Measurements from ENCODE around the gene HNRNPDL.
"Not testable (repeated sequence)": the region's sequence is repeated elsewhere in the genome, so short reads cannot be mapped to it uniquely, and the experiment has no call there.

Gene HNRNPDL

DNA sequence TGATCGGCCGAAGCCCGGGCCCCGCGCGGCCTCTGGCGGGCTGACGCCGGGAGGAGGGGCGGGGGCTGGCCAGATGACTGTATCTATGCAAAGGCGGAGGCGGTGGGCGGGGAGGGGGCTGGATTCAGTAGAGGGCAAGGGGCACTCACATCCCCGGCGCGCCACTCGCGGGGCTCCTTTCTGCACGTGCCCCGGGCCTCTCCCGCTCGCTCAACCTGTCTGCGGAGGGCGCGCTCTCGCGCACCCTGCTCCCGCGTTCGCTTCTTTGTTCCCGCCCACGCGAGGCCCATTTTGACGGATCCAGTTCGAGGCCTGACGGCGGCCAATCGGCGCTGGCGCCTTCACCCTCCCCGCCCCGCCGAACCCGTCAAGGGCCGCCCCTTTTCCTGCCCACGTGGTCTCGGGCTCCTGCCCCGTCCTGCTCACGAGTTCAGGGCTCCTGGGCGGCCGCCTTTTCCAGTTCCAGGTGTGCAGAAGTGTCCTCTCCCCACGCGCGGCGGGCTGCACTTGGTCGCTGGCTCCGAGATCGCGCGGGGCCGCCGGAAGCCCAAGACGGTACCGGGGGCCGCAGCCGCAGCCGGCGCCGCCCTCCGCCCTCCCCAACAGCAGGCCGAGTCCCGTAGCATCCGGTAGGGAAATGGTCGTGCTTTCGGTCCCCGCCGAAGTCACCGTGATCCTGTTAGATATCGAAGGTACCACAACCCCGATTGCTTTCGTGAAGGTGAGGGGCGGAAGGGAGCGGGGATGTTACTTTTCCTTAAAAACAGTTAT is at the start of gene HNRNPDL, which contains the start of gene ENOPH1:
HNRNPDL (minus strand) TSS at position 270 of the 771 bp plus-strand sequence. CDS start 772 bp downstream, outside the sequence.
ENOPH1 (plus strand) TSS at position 398 of the 771 bp plus-strand sequence; CDS start at position 638, 240 bp downstream.
- DNase-seq (ENCODE audit: low read depth), result peak; percentile 96

DNA sequence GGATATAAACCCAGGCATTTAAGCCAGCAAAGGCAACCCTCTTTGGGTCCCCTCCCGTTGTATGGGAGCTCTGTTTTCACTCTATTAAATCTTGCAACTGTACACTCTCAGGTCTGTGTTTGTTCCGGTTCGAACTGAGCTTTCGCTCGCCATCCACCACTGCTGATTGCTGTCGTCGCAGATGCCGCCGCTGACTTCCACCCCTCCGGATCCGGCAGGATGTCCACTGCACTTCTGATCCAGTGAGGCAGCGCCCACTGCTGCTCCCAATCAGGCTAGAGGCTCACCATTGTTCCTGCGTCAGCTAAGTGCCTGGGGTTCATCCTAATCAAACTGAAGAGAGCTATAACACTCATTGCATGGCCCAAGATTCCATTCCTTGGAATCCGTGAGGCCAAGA is 49.3 kb upstream of the HNRNPDL start:
- no peak for DNase-seq (ENCODE audit: low read depth)

DNA sequence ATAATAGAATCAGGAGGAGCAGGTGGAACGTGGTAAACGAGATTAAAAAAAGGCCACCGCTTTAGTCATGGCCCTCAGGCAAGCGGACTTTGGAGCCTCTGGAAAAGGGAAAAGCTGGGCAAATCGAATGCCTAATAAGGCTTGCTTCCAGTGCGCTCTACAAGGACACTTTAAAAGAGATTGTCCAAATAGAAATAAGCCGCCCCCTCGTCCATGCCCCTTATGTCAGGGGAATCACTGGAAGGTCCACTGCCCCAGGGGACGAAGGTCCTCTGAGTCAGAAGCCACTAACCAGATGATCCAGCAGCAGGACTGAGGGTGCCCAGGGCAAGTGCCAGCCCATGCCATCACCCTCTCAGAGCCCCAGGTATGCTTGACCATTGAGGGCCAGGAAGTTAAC is 47.2 kb upstream of the HNRNPDL start:
- not testable (repeated sequence) for DNase-seq (ENCODE audit: low read depth)

DNA sequence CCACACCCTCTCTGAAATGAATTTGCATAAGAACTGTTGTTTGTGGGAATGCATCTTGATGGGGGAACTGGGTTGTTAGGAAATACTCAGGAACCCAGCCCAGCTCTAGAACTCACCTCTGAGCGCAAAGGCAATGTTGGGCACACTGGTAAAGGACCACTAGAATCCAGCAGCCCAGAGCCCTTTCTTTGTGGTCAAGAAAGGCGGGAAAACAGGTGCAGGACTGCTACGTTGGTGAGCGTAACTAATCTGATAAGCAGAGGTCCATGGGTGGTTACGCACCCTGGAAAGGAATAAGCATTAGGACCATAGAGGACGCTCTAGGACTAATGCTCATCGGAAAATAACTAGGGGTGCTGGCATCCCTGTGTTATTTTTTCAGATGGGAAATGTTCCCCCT is 45.7 kb upstream of the HNRNPDL start:
- not testable (repeated sequence) for DNase-seq (ENCODE audit: low read depth)

DNA sequence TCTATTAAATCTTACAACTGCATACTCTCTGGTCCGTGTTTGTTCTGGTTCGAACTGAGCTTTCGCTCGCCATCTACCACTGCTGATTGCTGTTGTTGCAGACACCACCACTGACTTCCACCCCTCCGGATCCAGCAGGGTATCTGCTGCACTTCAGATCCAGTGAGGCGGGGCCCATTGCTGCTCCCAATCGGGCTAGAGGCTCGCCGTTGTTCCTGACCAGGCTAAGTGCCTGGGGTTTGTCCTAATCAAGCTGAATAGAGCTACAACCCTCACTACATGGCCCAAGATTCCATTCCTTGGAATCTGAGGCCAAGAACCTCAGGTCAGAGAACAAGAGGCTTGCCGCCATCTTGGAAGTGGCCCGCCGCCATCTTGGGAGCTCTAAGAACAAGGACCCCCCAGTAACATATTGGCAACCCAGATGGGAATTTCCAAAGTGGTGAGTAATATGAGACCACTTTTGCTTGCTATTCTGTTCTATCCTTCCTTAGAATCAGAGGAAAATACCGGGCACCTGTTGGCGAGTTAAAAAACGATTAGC is 43.4 kb upstream of the HNRNPDL start:
- no peak for DNase-seq (ENCODE audit: low read depth)

DNA sequence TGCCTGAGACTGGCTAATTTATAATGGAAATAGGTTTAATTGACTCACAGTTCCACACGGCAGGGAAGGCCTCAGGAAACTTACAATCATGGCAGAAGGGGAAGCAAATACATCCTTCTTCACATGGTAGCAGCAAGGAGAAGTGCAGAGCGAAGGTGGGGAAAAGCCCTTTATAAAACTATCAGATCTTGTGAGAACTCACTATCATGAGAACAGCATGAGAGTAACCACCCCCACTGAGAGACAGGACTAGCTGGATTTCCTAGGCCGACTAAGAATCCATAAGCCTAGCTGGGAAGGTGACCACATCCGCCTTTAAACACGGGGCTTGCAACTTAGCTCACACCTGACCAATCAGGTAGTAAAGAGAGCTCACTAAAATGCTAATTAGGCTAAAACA is 42.8 kb upstream of the HNRNPDL start:
- DNase-seq (ENCODE audit: low read depth), result not testable (repeated sequence)

DNA sequence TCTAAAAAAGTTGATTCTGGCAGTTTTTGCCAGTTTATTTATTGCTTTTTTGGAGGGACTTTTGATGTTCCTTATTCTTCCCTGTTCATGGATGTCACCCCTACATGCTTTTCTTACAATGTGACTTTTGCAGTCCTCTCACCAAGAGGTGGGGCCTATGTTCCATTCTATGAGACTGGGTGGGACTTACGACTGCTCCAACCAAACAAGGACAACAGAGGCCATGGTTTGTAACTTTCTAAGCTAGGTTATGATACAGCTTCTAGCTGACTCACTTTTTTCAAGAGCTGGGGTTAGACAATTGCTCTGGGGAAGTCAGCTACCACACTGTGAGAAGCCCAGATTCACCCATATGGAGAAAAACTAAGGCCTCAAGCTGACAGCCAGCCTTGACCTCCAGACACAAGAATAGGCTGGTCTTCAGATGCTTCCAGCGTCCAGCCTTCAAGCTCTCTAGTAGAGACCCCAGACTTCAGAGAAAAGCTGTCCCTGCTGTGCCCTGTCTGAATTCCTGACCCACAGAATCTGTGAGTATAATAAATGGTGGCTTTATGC is 39.6 kb upstream of the HNRNPDL start:
- no peak for DNase-seq (ENCODE audit: low read depth)

DNA sequence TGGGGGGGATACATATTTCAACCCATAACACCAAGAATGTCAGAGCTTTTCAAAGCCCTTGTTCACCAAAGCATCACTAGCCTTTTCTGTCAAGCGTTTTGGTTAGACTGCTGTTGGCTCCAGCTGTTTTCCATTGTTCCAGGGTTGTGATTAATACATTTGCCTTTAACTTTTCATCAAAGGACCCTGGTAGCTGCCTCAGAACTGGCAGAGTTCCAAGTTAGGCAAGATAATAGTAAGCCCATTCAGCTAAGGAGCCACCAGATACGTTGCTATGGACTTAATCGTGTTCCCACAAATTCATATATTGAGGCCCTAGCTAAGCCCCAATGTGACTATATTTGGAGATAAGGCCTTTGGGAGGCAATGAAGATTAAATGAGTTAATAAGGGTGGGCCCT is 37.2 kb upstream of the HNRNPDL start:
- no peak for DNase-seq (ENCODE audit: low read depth)

DNA sequence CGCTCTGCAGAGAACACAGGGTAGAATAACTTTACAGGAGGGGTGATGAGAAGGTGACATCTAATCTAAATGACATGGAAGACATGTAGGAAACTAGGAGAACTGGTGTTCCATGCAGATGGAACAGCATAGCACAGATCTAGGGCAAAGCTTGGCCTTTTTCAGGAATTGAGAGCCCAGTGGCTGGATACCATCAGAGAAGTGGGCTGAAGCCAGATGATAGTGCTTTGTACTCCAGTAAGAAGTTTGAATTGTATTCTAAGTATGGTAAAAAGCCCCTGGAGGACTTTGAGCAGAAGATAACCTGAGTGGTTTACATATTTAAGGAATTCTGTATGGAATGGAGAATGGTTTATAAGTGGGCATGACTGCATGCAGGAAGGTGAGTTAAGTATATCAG is 33.0 kb upstream of the HNRNPDL start:
- DNase-seq (ENCODE audit: low read depth), result no peak

DNA sequence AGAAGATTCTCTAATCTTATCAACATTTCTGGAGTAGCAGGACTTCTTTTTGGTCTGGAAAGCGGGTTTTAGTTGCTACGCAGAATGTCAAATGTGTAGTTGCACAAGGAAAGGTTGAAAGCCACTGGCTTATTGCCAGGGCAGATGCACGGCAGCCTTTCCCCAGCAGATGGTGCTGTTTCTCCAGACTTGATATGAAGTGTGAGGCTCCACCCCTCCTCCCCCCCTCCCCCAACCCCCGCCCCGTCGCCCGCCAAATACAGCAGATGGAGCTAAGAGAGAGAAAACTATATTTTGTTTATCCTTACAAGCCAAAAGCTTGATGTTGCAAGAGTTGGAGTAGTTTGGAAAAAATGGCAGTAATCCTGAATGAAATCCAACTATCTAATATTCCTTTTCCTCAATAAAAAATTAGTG is 32.2 kb upstream of the HNRNPDL start:
- peak; percentile 75 for DNase-seq (ENCODE audit: low read depth)

DNA sequence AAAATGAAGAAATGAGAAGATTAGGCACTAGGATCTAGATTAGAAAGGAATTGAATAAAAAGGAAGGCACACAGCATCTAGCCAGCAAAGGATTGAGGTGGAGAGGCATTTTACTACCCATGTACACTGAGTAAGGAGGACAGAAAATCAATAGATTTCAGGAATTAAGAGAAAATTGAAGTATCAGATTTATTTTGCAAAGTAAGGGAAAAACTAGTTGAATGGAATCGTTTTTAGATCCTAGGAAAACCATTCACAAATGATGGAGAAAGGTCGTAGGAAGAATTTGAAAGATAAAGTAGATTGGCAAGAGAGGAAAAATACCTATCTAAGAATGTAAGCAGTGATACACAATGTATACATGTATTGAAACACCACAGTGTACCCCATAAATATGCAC is 31.4 kb upstream of the HNRNPDL start:
- DNase-seq (ENCODE audit: low read depth), result no peak

DNA sequence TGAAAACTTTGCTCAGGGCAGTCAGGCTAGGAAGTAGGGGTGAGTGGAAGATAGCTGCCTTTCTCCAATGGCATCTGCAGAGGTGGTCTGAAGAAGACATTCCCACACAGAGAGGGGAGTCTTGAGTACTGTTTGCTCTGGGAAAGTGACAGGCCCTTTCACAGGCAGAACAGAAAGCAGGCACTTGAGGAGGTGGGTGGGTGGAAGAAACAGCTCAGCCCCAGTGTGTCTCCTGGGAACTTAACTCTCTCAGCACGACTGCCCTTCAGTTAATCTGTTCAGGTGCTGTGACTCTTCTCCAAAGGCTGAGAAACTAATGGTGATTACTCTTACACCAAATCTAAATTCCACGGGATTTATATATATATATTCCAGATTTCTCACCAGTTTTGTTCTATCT is 28.5 kb upstream of the HNRNPDL start:
- no peak for DNase-seq (ENCODE audit: low read depth)

DNA sequence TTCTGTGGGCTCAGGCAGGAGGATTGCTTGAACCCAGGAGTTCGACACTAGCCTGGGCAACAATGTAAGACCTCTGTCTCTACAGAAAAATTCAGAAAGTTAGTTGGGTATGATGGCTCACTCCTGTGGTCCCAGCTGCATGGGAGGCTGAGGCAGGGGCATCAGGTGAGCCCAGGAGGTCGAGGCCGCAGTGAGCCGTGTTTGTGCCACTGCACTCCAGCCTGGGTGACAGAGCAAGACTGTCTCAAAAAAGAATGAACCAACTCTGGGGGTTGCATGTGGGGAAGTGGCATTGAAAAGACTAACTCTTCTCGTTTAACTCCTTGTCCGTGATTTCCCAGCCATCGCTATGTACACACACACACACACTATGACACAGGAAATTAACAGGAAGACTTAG is 27.0 kb upstream of the HNRNPDL start:
- no peak for DNase-seq (ENCODE audit: low read depth)

DNA sequence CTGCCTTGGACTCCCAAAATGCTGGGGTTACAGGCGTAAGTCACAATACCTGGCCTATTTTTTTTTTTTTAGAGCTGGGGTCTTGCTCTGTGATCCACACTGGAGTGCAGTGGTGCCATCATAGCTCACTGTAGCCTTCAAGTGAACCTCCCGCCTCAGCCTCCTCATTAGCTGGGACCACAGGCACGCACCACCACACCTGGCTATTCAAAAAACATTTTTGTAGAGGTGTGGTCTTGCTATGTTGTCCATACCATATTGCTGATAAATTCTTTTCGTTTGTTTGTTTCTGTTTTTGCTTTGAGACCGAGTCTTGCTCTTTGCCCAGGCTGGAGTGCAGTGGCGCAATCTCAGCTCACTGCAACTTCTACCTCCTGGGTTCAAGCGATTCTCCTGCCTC is 21.8 kb upstream of the HNRNPDL start:
- DNase-seq (ENCODE audit: low read depth), result no peak

DNA sequence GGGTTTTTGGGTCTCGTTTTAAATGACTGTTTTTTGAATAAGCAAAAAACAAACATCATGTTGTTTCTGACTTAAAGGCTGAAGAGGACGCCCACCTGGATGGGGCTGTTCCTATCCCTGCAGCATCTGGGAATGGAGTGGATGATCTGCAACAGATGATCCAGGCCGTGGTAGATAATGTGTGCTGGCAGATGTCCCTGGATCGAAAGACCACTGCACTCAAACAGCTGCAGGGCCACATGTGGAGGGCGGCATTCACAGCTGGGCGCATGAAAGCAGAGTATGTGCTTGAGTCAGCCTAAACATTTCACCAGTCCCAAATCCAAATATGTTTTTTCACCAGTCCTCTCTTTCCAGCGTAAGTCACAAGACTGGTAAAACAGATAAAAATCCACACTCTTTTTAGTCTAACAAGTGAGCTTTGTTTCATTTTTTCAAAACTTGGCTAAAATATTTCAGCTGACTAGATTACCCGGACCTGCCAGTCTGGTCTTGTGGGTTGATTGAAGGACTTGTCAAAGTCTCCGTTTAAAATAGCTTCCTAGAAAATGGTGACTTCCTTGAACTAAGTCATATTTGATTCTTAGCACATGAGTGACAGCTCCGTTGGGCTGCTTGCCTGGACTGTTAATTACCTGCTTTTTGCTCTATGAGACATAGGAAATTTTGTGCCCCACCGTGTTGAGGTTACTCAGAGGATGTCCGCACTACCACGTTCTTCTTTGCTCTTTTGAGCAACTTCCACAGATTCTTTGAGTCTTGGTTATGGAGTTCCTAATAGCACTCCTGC is 20.9 kb upstream of the HNRNPDL start:
- no peak for DNase-seq (ENCODE audit: low read depth)

DNA sequence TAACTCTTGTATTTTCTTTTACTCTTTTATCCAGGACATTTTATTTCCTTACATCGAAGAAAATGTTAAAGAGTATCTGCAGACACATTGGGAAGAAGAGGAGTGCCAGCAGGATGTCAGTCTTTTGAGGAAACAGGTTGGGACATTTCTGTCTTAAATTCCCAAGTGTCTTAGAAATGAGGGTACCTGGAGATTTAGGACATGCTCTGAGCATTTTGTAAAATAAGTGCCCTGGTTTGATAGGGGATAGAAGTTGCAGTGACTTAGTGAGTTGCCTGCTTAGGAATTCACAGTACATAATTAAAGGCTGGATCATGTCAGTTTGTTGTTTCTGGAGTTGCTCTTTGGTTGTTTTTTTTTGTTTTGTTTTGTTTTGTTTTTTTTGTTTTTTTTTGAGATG is 17.6 kb upstream of the HNRNPDL start:
- DNase-seq (ENCODE audit: low read depth), result no peak

DNA sequence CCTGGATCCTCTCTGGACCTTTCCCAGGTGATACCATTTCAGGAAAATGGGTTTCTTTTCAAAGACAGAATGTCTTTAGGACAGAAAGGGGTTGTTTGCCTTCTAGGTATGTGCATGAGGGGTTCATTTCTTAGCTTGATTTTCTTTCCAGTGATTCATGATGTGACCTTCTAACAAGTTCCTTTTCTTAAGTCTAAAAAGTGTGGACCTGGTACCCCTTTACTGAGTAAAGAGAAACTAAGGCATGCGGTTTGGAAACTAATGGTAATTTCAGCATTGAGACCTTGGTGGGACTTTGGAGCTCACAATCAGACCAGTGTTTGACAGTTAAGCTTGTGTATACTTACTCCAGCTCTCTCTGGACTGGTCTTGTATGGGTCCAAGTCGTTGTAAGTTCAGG is 8.8 kb upstream of the HNRNPDL start:
- no peak for DNase-seq (ENCODE audit: low read depth)

DNA sequence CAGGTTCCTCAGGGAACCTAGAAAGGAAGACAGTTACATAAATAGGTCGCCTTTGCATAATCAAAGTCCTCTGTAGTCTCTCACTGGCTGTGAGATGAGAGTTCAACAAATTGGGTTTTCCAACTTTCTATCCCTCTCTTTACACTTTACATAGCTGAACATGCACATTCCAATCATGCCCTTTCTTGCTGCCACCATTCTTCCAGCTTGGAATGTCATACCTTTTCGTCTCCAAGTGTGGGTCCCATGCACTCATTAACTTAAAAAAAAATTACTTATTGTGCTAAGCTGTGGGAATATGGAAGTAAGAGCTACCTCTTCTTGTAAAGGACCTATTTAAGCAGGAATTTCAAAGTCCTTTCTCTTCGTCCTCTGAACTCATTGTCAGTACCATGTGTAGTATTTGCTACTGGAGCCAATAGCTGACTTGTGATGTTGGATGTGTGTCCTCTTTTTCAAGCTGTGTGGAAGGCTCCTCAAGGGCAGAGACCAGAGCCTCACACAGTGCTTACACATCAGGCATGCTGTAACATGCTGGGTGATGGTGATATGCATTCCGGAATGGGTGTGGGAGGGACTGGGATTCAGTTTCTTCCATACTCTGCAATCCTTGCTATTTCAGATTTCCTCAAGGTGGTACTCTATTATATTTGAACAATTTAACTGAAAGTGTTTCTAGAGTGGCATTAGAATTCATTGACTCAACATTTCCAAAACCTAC is 7.2 kb upstream of the HNRNPDL start:
- DNase-seq (ENCODE audit: low read depth), result no peak

DNA sequence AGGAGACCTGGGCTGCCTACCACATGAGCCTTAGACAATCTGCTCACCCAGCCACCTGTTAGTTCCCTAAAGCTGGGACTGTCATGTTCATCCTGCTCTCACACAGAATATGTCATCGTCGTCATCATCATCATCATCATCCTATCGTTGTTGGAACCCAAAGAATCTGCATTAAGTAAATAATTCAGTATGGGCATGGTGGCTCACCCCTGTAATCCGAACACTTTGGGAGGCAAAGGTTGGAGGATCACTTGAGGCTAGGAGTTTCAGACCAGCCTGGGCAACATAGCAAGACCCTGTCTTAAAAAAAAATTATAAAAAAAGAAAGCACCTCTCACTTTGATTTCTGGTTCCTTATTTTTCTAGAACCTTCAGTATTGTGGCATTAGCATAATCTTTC is 6.5 kb upstream of the HNRNPDL start:
- DNase-seq (ENCODE audit: low read depth), result no peak

DNA sequence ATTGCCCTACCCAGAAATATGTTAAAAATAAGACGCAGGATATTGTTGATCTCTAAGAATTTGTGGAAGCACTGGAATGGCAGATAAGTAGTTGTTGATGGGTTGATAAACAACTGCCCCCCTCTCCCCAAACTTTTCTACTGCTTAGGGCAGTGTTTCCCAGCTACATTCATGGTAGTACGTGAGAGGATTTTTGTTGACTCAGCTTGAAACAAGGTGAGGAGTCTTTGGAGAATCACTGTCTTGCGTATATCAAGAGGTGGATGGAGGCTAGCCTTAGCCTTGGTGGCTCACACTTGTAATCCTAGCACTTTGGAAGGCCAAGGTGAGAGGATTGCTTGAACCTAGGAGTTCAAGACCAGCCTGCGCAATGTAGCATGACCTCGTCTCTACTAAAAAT is 5.9 kb upstream of the HNRNPDL start:
- DNase-seq (ENCODE audit: low read depth), result no peak

DNA sequence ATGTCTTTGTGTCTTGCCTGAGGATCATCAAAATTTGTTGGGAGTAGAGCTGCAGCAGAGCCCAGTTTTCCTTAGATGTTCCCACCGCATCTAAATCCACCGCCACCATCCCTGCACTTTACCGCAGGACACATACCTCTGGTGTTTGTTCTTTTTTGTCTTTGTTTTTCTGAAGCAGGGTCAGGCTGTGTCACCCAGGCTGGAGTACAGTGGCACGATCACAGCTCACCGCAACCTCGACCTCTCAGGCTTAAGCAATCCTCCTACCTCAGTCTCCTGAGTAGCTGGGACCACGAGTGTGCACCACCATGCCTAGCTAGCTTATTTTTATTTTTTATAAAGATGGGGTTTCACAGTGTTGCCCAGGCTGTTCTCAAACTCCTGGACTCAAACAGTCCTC is 4.7 kb upstream of the HNRNPDL start:
- no peak for DNase-seq (ENCODE audit: low read depth)

DNA sequence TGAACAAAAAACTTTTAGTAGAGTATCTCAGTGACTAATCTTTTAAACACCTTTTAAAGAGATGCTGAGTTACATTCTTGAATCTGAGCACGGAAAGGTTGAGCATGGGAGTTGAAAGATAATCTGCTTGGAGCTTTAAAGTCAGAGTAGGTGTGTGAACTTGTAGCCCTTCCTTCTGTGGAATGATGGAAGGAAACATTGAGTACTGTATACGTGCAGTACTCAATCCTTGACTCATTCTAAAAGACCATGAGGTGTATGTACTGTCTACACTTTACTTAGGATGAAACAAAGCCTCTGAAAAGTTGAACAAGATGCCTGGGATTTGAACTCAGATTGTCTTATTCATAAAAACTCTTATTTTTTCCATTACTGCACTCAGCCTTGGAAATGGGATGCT is 3.5 kb upstream of the HNRNPDL start:
- no peak for DNase-seq (ENCODE audit: low read depth)
